Endothelial cell of umbilical vein (primary cell): ENCODE results near the gene TRPM8. TPM values are rescaled to one million over a fixed set of nuclear protein-coding genes. Genes with fewer than 3 reads are reported as not detected.

Experiments
- BruUV-seq: library from RNA; stranded (reverse); fragments of 400-500 nt; replicated peaks from 2 replicates; lab custom pipeline; 2021; lab: Mats Ljungman, UMichigan
- CTCF ChIA-PET: fragments of 300-600, 350-600 bp; sonication (Branson Sonifier 250); formaldehyde crosslinking; loops from one replicate; lab custom pipeline; 2021; ENCODE audit warnings: antibody characterized with exemption, inconsistent platforms; lab: Charles Lee
- POLR2A ChIA-PET: fragments of 300-600, 350-600 bp; sonication (Branson Sonifier 250); formaldehyde crosslinking; loops from one replicate; lab custom pipeline; 2021; ENCODE audit warnings: antibody characterized with exemption, inconsistent platforms; lab: Charles Lee
- DNase-seq: peaks from one replicate; pipeline ENCODE4 v3.0.0-alpha.2; 2011; ENCODE audit warnings: low read depth, low spot score
- FAIRE-seq: peaks from 2 replicates; lab custom pipeline; 2011; peaks lifted over from hg19 to GRCh38; lab: Jason Lieb, UNC
- H2AFZ ChIP-seq: 2 replicates; pipeline ENCODE4 v1.6.0; 2012; ENCODE audit warnings: low read depth, low read length, control low read depth, inconsistent platforms
- H3K27ac ChIP-seq: 2 replicates; pipeline ENCODE4 v1.5.1; 2011; ENCODE audit warnings: low read depth, mild to moderate bottlenecking, control low read depth, low read length, moderate library complexity; ENCODE audit not compliant: insufficient read depth
- H3K27me3 ChIP-seq, 2 experiments: 2 replicates each; pipeline versions ENCODE4 v1.6.0 to v1.6.1; 2011; ENCODE audit warnings: low read length in 2 of 2, mixed read lengths in 1 of 2; ENCODE audit not compliant: control insufficient read depth in 2 of 2, insufficient read depth in 2 of 2
- H3K36me3 ChIP-seq, 2 experiments: 2 replicates in 1 of 2; 3 replicates in 1 of 2; pipeline ENCODE4 v1.5.1; 2011; ENCODE audit warnings: low read length in 2 of 2, mild to moderate bottlenecking in 1 of 2, moderate library complexity in 1 of 2; ENCODE audit not compliant: control insufficient read depth in 2 of 2, insufficient read depth in 2 of 2; ENCODE audit errors: extremely low read depth in 1 of 2
- H3K4me1 ChIP-seq: 3 replicates; pipeline ENCODE4 v1.5.1; 2011; ENCODE audit warnings: mild to moderate bottlenecking, low read length; ENCODE audit not compliant: control insufficient read depth, insufficient read depth; ENCODE audit errors: extremely low read depth
- H3K4me2 ChIP-seq: 2 replicates; pipeline ENCODE4 v1.6.1; 2011; ENCODE audit warnings: low read length, control low read depth, mixed read lengths; ENCODE audit not compliant: insufficient read depth
- H3K4me3 ChIP-seq, 3 experiments: fragments of 200-600 bp in 1 of 3; sonication (generic), shearing (Covaris generic) in 1 of 3; replicated peaks in 1 of 3; 2 replicates each; pipeline ENCODE4 v1.5.1; 2011 to 2016; ENCODE audit warnings: control low read depth in 3 of 3, low read length in 3 of 3, mild to moderate bottlenecking in 2 of 3, inconsistent platforms in 1 of 3, low read depth in 1 of 3, moderate library complexity in 1 of 3; ENCODE audit not compliant: insufficient read depth in 1 of 3
- H3K79me2 ChIP-seq: 2 replicates; pipeline ENCODE4 v1.6.0; 2012; ENCODE audit warnings: low read length, inconsistent platforms; ENCODE audit not compliant: control insufficient read depth, insufficient read depth
- H3K9ac ChIP-seq: replicated peaks from 2 replicates; pipeline ENCODE3; 2011; ENCODE audit warnings: low read length, control low read depth; ENCODE audit not compliant: insufficient read depth; ENCODE audit errors: extremely low read depth
- H3K9me1 ChIP-seq: replicated peaks from 3 replicates; pipeline ENCODE4 v1.6.0; 2011; ENCODE audit warnings: mild to moderate bottlenecking, low read length; ENCODE audit not compliant: control insufficient read depth, insufficient read depth; ENCODE audit errors: extremely low read depth
- H3K9me3 ChIP-seq: replicated peaks from 2 replicates; pipeline ENCODE4 v1.5.1; 2012; ENCODE audit warnings: low read length, inconsistent platforms; ENCODE audit not compliant: control insufficient read depth, insufficient read depth
- H4K20me1 ChIP-seq: replicated peaks from 2 replicates; pipeline ENCODE3; 2011; ENCODE audit warnings: mild to moderate bottlenecking, low read length; ENCODE audit not compliant: control insufficient read depth, insufficient read depth; ENCODE audit errors: extremely low read depth
- CTCF ChIP-seq, 2 donors: IDR thresholded peaks; 1 replicate in 1 of 2; 2 replicates in 1 of 2; pipeline ENCODE4 v1.5.1; 2011; ENCODE audit warnings: low read length in 2 of 2, mild to moderate bottlenecking in 2 of 2, moderate library complexity in 2 of 2, control low read depth in 1 of 2, inconsistent platforms in 1 of 2, low read depth in 1 of 2; ENCODE audit not compliant: insufficient read depth in 1 of 2; ENCODE audit errors: extremely low read depth in 1 of 2
- EZH2 ChIP-seq: IDR thresholded peaks from 2 replicates; pipeline ENCODE4 v1.6.1; 2012; ENCODE audit warnings: borderline replicate concordance, low read depth, mild to moderate bottlenecking, moderate library complexity, low read length, inconsistent platforms; ENCODE audit not compliant: severe bottlenecking
- FOS ChIP-seq: IDR thresholded peaks from 2 replicates; pipeline ENCODE4 v1.6.1; 2011; ENCODE audit warnings: mild to moderate bottlenecking, low read length, moderate library complexity, borderline replicate concordance; ENCODE audit not compliant: insufficient read depth
- GATA2 ChIP-seq: IDR thresholded peaks from 2 replicates; pipeline ENCODE4 v1.7.0; 2011; ENCODE audit warnings: low read depth, mild to moderate bottlenecking, moderate library complexity, mixed read lengths, low read length; ENCODE audit not compliant: insufficient read length, insufficient read depth
- JUN ChIP-seq: IDR thresholded peaks from 2 replicates; pipeline ENCODE4 v1.6.1; 2011; ENCODE audit warnings: borderline replicate concordance, low read depth; ENCODE audit not compliant: insufficient read length, insufficient read depth
- MYC ChIP-seq: IDR thresholded peaks from one replicate; pipeline ENCODE4 v1.6.1; 2011; ENCODE audit warnings: mild to moderate bottlenecking, low read depth, low read length
- POLR2A ChIP-seq: IDR thresholded peaks from 2 replicates; pipeline ENCODE4 v1.6.1; 2012; ENCODE audit warnings: low read depth, mild to moderate bottlenecking, control low read depth, low read length
- POLR2AphosphoS5 ChIP-seq: IDR thresholded peaks from 2 replicates; pipeline ENCODE4 v1.6.1; 2012; ENCODE audit warnings: low read depth, mild to moderate bottlenecking, control low read depth, low read length, moderate library complexity; ENCODE audit not compliant: insufficient read depth
- dilution Hi-C: fragments of 300-500 bp; cut with MboI; formaldehyde crosslinking; loops from one replicate; pipeline ENCODE4 v1.15.0; 2019; ENCODE audit warnings: low sequenced_read_pairs; ENCODE audit not compliant: extremely low pct_ligation_motif_present
- intact Hi-C: fragments of 100-400 bp; cut with micrococcal nuclease; formaldehyde crosslinking; loops from one replicate; pipeline ENCODE4 v1.10.0; 2022
- polyA plus RNA-seq, 4 experiments: library from polyadenylated mRNA; depleted of rRNA in 3 of 4; stranded (reverse) in 3 of 4; unstranded in 1 of 4; fragments of >200 nt; gene quantifications; 2 replicates each; pipeline versions ENCODE4 v1.2.1 to v1.2.3, GENCODE V29; 2011 to 2012; ENCODE audit warnings: missing spikeins in 1 of 4
- total RNA-seq: library from RNA; stranded (reverse); gene quantifications from 2 replicates; pipeline ENCODE4 v1.2.3, GENCODE V29; 2021
- TF ChIP-seq, protein P1 (sequence below): IDR thresholded peaks from 2 replicates; pipeline ENCODE4 v1.6.1; 2011; ENCODE audit not compliant: insufficient read depth, insufficient read length

TRPM8 gene
- total and polyA plus RNA-seq, 2 donors (not counting 3 experiments of a cell fraction or from before 2014, with no cell fraction given), result not detected

- CTCF ChIA-PET, result no interaction called here
- dilution Hi-C loops, result no loop called here
Measured at GRCh38 chr2:234015861-234016260, 98.7 kb downstream of the TRPM8 start.

More at GRCh38 chr2:234015861-234016260, 98.7 kb downstream of the TRPM8 start:
- Histone ChIP-seq H3K4me3 (no peak overlapping the region), H2AFZ (no peak overlapping the region), H3K9ac (no peak overlapping the region), H4K20me1 (no peaks in the 10 kb centered on the region), H3K36me3 (no peaks in the 10 kb centered on the region), H3K4me1 (no peaks in the 10 kb centered on the region), H3K27me3 (peaks cover 3 to 7% of the 10 kb centered on the region in 2 experiments), H3K27ac (no peak overlapping the region), H3K9me1 (no peaks in the 10 kb centered on the region), H3K4me2 (no peak overlapping the region), H3K9me3 (no peaks in the 10 kb centered on the region), H3K79me2 (no peaks in the 10 kb centered on the region)
- POLR2A ChIA-PET, result no interaction called here
- DNase-seq (no peak), FAIRE-seq (no peak)
- intact Hi-C loops, result no loop called here
- no peak for TF ChIP-seq MYC
- TF ChIP-seq EZH2, result no peak
- TF ChIP-seq GATA2, result no peak
- no peak for TF ChIP-seq FOS
- TF ChIP-seq, protein P1, sequence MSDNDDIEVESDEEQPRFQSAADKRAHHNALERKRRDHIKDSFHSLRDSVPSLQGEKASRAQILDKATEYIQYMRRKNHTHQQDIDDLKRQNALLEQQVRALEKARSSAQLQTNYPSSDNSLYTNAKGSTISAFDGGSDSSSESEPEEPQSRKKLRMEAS, result no peak
- no peak for TF ChIP-seq POLR2AphosphoS5
- TF ChIP-seq POLR2A, result no peak
- no peak for TF ChIP-seq CTCF (IDR thresholded peaks at IDR 0.05; ENCODE audit: extremely low read depth in 1 of 2, insufficient read depth in 1 of 2, low read depth in 1 of 2, low read length in 2 of 2)
- TF ChIP-seq JUN, result no peak
- BruUV-seq, result no TSS peak
